ENCODE measurements around the gene IGSF1. TPM values are rescaled to one million over a fixed set of nuclear protein-coding genes. Genes with fewer than 3 reads are reported as not detected.

The IGSF1 gene
- total RNA-seq: 0.82 TPM

GRCh38 chrX:131288738-131289511 lies at the start of gene IGSF1:
TSS of gene IGSF1 (minus strand) at chrX:131289306. CDS start at chrX:131286674, 2,632 bp downstream.
- no peak for FAIRE-seq
- DNase-seq (ENCODE audit: low spot score in 2 of 2): peak in 1 of 2 donors; percentile 29

GRCh38 chrX:131332331-131332730 lies 43.2 kb upstream of the IGSF1 start:
- DNase-seq (ENCODE audit: low spot score in 2 of 2) (no peak), FAIRE-seq (no peak)

GRCh38 chrX:131331152-131331551 lies 42.0 kb upstream of the IGSF1 start:
- FAIRE-seq: no peak
- no peak for DNase-seq (ENCODE audit: low spot score in 2 of 2)

GRCh38 chrX:131330735-131331134 lies 41.6 kb upstream of the IGSF1 start:
- no peak for DNase-seq (ENCODE audit: low spot score in 2 of 2)

GRCh38 chrX:131322651-131323050 lies 33.5 kb upstream of the IGSF1 start:
- FAIRE-seq (no peak), DNase-seq (ENCODE audit: low spot score in 2 of 2) (no peak)

More at GRCh38 chrX:131330735-131331134, 41.6 kb upstream of the IGSF1 start:
- no peak for FAIRE-seq

- DNase-seq (ENCODE audit: low spot score in 2 of 2) (no peak), FAIRE-seq (no peak)
Observed at GRCh38 chrX:131317326-131317725, 28.2 kb upstream of the IGSF1 start.

GRCh38 chrX:131316260-131316659 lies 27.2 kb upstream of the IGSF1 start:
- DNase-seq (ENCODE audit: low spot score in 2 of 2) (no peak), FAIRE-seq (no peak)

GRCh38 chrX:131308980-131309379 lies 19.9 kb upstream of the IGSF1 start:
- DNase-seq (ENCODE audit: low spot score in 2 of 2): no peak
- no peak for FAIRE-seq

- FAIRE-seq (no peak), DNase-seq (ENCODE audit: low spot score in 2 of 2) (no peak)
Observed at GRCh38 chrX:131306601-131307000, 17.5 kb upstream of the IGSF1 start.

GRCh38 chrX:131305926-131306325 lies 16.8 kb upstream of the IGSF1 start:
- DNase-seq (ENCODE audit: low spot score in 2 of 2) (no peak), FAIRE-seq (no peak)

GRCh38 chrX:131302701-131303100 lies 13.6 kb upstream of the IGSF1 start:
- DNase-seq (ENCODE audit: low spot score in 2 of 2) (no peak), FAIRE-seq (no peak)

GRCh38 chrX:131301155-131301554 lies 12.0 kb upstream of the IGSF1 start:
- DNase-seq (ENCODE audit: low spot score in 2 of 2): no peak

GRCh38 chrX:131298846-131299245 lies 9.7 kb upstream of the IGSF1 start:
- DNase-seq (ENCODE audit: low spot score in 2 of 2) (no peak), FAIRE-seq (no peak)

More at GRCh38 chrX:131301155-131301554, 12.0 kb upstream of the IGSF1 start:
- no peak for FAIRE-seq

GRCh38 chrX:131298036-131298435 lies 8.9 kb upstream of the IGSF1 start:
- no peak for DNase-seq (ENCODE audit: low spot score in 2 of 2)
- FAIRE-seq: no peak

GRCh38 chrX:131289527-131289926 lies 421 bp upstream of the IGSF1 start:
- FAIRE-seq: no peak
- DNase-seq (ENCODE audit: low spot score in 2 of 2): no peak

- no peak for FAIRE-seq
Observed at GRCh38 chrX:131288188-131288587, 918 bp downstream of the IGSF1 start.

GRCh38 chrX:131287560-131288179 lies 1.4 kb downstream of the IGSF1 start:
- DNase-seq (ENCODE audit: low spot score in 2 of 2) (no peak), FAIRE-seq (no peak)

More at GRCh38 chrX:131288188-131288587, 918 bp downstream of the IGSF1 start:
- no peak for DNase-seq (ENCODE audit: low spot score in 2 of 2)

GRCh38 chrX:131279617-131280016 lies 9.5 kb downstream of the IGSF1 start:
- no peak for FAIRE-seq
- no peak for DNase-seq (ENCODE audit: low spot score in 2 of 2)

- DNase-seq (ENCODE audit: low spot score in 2 of 2): no peak
- FAIRE-seq: no peak
Observed at GRCh38 chrX:131279197-131279596, 9.9 kb downstream of the IGSF1 start.

- FAIRE-seq (no peak), DNase-seq (ENCODE audit: low spot score in 2 of 2) (no peak)
Observed at GRCh38 chrX:131277543-131278136, 11.5 kb downstream of the IGSF1 start.

- FAIRE-seq: no peak
Observed at GRCh38 chrX:131273011-131273410, 16.1 kb downstream of the IGSF1 start.

GRCh38 chrX:131271826-131272225 lies 17.3 kb downstream of the IGSF1 start:
- DNase-seq (ENCODE audit: low spot score in 2 of 2) (no peak), FAIRE-seq (no peak)

More at GRCh38 chrX:131273011-131273410, 16.1 kb downstream of the IGSF1 start:
- no peak for DNase-seq (ENCODE audit: low spot score in 2 of 2)
